Measurements from ENCODE around the gene C10orf71. TPM values are rescaled to one million over a fixed set of nuclear protein-coding genes. Genes with fewer than 3 reads are reported as not detected.
A peak's percentile ranks its signal among the peaks of the same experiment; 100 is the strongest.

Gene C10orf71
- polyA plus RNA-seq, 5 donors = 0.04 to 0.76 TPM; not detected in 3

- no peak for DNase-seq
Observed at GRCh38 chr10:49292565-49293207, 6.3 kb upstream of the C10orf71 start.

- no peak for DNase-seq
Observed at GRCh38 chr10:49293208-49293603, 5.8 kb upstream of the C10orf71 start.

- no peak for DNase-seq
Observed at GRCh38 chr10:49294731-49295130, 4.2 kb upstream of the C10orf71 start.

- DNase-seq = no peak
Observed at GRCh38 chr10:49295297-49295696, 3.7 kb upstream of the C10orf71 start.

- no peak for DNase-seq
Observed at GRCh38 chr10:49296382-49296781, 2.6 kb upstream of the C10orf71 start.

GRCh38 chr10:49296836-49297235, 2.1 kb upstream of the C10orf71 start:
- DNase-seq = no peak

GRCh38 chr10:49297818-49298670, 926 bp upstream of the C10orf71 start:
- no peak for DNase-seq

GRCh38 chr10:49298671-49298982, 343 bp upstream of the C10orf71 start:
- peak in 1 of 2 donors; percentile 42 for DNase-seq

- DNase-seq = no peak
Observed at GRCh38 chr10:49299816-49300139, 808 bp downstream of the C10orf71 start.

- DNase-seq = peak; percentile 26 to 31
Observed at GRCh38 chr10:49300140-49300974, 1.4 kb downstream of the C10orf71 start.

GRCh38 chr10:49301302-49301701, 2.3 kb downstream of the C10orf71 start:
- DNase-seq = no peak

- no peak for DNase-seq
Observed at GRCh38 chr10:49302088-49302487, 3.1 kb downstream of the C10orf71 start.

- no peak for DNase-seq
Observed at GRCh38 chr10:49303711-49304110, 4.7 kb downstream of the C10orf71 start.

- no peak for DNase-seq
Observed at GRCh38 chr10:49304137-49304536, 5.2 kb downstream of the C10orf71 start.

- DNase-seq = no peak
Observed at GRCh38 chr10:49307921-49308320, 9.0 kb downstream of the C10orf71 start.

GRCh38 chr10:49308881-49309280, 9.9 kb downstream of the C10orf71 start:
- DNase-seq = no peak

GRCh38 chr10:49309691-49310411, 10.9 kb downstream of the C10orf71 start:
- DNase-seq = no peak

- no peak for DNase-seq
Observed at GRCh38 chr10:49310460-49310859, 11.5 kb downstream of the C10orf71 start.

GRCh38 chr10:49310901-49311554, 12.1 kb downstream of the C10orf71 start:
- DNase-seq = no peak

- DNase-seq = no peak
Observed at GRCh38 chr10:49311555-49312236, 12.7 kb downstream of the C10orf71 start.

Data from right lung (tissue), 5 donors.